ENCODE measurements around the gene LRIG3. TPM values are rescaled to one million over a fixed set of nuclear protein-coding genes. Genes with fewer than 3 reads are reported as not detected.

LRIG3 gene
- total and polyA plus RNA-seq, 5 donors from 2014 or later: not detected

DNA sequence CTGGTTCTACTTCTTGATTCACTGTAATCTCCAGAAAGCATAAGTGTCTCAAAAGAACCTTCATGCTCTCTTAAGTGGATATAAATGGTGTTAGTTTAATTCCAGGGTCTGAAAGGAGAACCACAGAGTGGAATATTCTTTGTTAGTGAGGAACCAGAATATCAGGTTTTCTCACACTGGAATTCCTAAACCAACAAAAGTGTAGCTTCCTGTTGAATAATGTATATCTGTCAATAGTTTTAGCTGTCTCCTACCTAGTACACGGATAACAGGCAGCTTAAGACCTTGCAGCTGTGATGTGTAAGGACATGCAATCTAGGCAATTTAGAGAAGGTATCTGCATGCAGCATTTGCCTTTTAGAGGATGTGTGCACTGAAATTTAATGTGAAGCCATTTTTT, 24.0 kb downstream of the LRIG3 start:
- Mint-ChIP-seq H3K9me3 (peaks cover 0 to 6% (median 1%) of the 10 kb centered on the region in 7 donors), H3K27ac (no peak overlapping the region), H3K36me3 (no peaks in the 10 kb centered on the region), H3K27me3 (no peaks in the 10 kb centered on the region), H3K4me3 (no peak overlapping the region), H3K4me1 (no peaks in the 10 kb centered on the region)
- Histone ChIP-seq H3K36me3 (ENCODE audit: control insufficient read depth, insufficient read depth, low read length) (no peaks in the 10 kb centered on the region), H3K27ac (ENCODE audit: insufficient read depth, low read length, poor library complexity, severe bottlenecking) (no peak overlapping the region), H3K9me3 (ENCODE audit: control insufficient read depth in 2 of 2, low read length in 2 of 2) (no peaks in the 10 kb centered on the region), H3K4me3 (ENCODE audit: low read depth, low read length) (no peak overlapping the region), H3K27me3 (ENCODE audit: control insufficient read depth, insufficient read depth, low read length) (no peaks in the 10 kb centered on the region), H3K4me1 (ENCODE audit: control insufficient read depth, insufficient read depth, low read length, poor library complexity, severe bottlenecking) (no peaks in the 10 kb centered on the region)
- ATAC-seq (ENCODE audit: low read depth in 2 of 2) (no peak), DNase-seq (no peak)

DNA sequence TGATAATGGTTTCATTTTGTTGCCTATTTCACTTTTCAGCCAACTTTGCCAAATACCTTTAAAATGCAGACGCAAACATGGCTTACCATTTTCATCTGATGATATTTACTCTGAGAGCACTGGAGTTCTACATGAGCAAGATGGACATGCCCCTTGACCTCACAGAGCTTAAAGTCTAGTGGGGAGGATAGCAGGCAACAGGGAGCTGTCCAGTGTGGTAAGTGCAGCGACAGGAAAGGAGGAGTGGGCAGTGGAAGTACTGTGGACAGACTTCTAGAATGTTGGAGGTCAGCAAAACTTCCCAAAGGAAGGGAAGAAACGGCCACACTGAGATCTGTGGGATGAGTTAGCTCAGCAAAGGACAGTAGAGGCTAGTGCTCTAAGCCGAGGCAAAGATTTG, 25.3 kb downstream of the LRIG3 start:
- Histone ChIP-seq H3K9me3 (ENCODE audit: control insufficient read depth in 2 of 2, low read length in 2 of 2) (no peaks in the 10 kb centered on the region), H3K27me3 (ENCODE audit: control insufficient read depth, insufficient read depth, low read length) (no peaks in the 10 kb centered on the region), H3K36me3 (ENCODE audit: control insufficient read depth, insufficient read depth, low read length) (no peaks in the 10 kb centered on the region), H3K4me1 (ENCODE audit: control insufficient read depth, insufficient read depth, low read length, poor library complexity, severe bottlenecking) (no peaks in the 10 kb centered on the region), H3K27ac (ENCODE audit: insufficient read depth, low read length, poor library complexity, severe bottlenecking) (no peak overlapping the region), H3K4me3 (ENCODE audit: low read depth, low read length) (no peak overlapping the region)
- H3K4me3 Mint-ChIP-seq: no peak overlapping the region
- ATAC-seq (ENCODE audit: low read depth in 2 of 2) (no peak), DNase-seq (no peak)
- H3K36me3 Mint-ChIP-seq: no peaks in the 10 kb centered on the region
- H3K9me3 Mint-ChIP-seq: peaks cover 0 to 6% (median 1%) of the 10 kb centered on the region in 7 donors
- no peaks in the 10 kb centered on the region for H3K4me1 Mint-ChIP-seq
- H3K27ac Mint-ChIP-seq: no peak overlapping the region
- H3K27me3 Mint-ChIP-seq: no peaks in the 10 kb centered on the region

DNA sequence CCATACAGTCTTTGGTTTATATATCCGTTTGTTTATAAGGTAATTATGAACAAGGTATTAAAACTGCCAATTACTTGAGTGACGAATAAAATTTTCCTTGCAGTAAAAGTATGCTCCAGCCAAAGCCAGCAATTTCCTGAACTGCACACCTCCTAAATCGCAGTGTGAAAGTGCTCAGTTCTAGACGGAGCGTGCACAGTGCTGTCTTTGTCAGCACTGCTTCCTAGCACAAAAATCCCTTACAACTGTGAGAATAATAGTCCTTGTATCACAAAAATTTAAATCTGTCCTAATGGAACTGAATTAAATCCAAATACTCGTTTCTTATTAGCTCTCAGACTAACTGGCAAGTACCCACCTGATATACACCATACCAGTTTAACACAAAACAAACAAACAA, 26.3 kb downstream of the LRIG3 start:
- Mint-ChIP-seq H3K4me3 (no peak overlapping the region), H3K4me1 (no peaks in the 10 kb centered on the region), H3K27me3 (no peaks in the 10 kb centered on the region), H3K9me3 (peaks cover 0 to 6% (median 0%) of the 10 kb centered on the region in 7 donors), H3K27ac (no peak overlapping the region), H3K36me3 (no peaks in the 10 kb centered on the region)
- Histone ChIP-seq H3K4me3 (ENCODE audit: low read depth, low read length) (no peak overlapping the region), H3K27ac (ENCODE audit: insufficient read depth, low read length, poor library complexity, severe bottlenecking) (no peak overlapping the region), H3K9me3 (ENCODE audit: control insufficient read depth in 2 of 2, low read length in 2 of 2) (no peaks in the 10 kb centered on the region), H3K4me1 (ENCODE audit: control insufficient read depth, insufficient read depth, low read length, poor library complexity, severe bottlenecking) (no peaks in the 10 kb centered on the region), H3K27me3 (ENCODE audit: control insufficient read depth, insufficient read depth, low read length) (no peaks in the 10 kb centered on the region), H3K36me3 (ENCODE audit: control insufficient read depth, insufficient read depth, low read length) (no peaks in the 10 kb centered on the region)
- no peak for ATAC-seq (ENCODE audit: low read depth in 2 of 2)
- no peak for DNase-seq

DNA sequence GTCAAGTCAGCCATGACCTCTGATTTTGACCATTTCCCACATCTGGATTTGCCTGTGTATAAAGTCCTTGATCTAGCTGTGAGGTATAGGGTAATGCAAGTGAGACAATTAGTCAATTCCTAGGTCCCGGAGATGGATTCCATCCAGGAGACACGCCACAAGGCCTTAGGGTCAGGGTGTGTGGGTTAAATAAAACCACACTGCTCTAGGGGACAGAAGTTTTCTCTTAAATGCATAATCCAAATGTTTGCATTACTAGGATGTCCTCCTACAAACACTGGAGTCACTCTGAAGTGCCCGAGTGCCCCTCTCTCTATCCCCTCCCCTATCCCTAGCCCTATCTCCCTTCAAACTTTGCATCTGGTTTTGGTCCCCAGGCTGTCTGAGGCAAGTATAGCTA, 26.8 kb downstream of the LRIG3 start:
- Histone ChIP-seq H3K27ac (ENCODE audit: insufficient read depth, low read length, poor library complexity, severe bottlenecking) (no peak overlapping the region), H3K4me1 (ENCODE audit: control insufficient read depth, insufficient read depth, low read length, poor library complexity, severe bottlenecking) (no peaks in the 10 kb centered on the region), H3K9me3 (ENCODE audit: control insufficient read depth in 2 of 2, low read length in 2 of 2) (no peaks in the 10 kb centered on the region), H3K27me3 (ENCODE audit: control insufficient read depth, insufficient read depth, low read length) (no peaks in the 10 kb centered on the region), H3K4me3 (ENCODE audit: low read depth, low read length) (no peak overlapping the region), H3K36me3 (ENCODE audit: control insufficient read depth, insufficient read depth, low read length) (no peaks in the 10 kb centered on the region)
- ATAC-seq (ENCODE audit: low read depth in 2 of 2): no peak
- peaks cover 0 to 6% (median 0%) of the 10 kb centered on the region in 7 donors for H3K9me3 Mint-ChIP-seq
- no peak overlapping the region for H3K27ac Mint-ChIP-seq
- no peaks in the 10 kb centered on the region for H3K27me3 Mint-ChIP-seq
- no peaks in the 10 kb centered on the region for H3K4me1 Mint-ChIP-seq
- no peak for DNase-seq
- H3K36me3 Mint-ChIP-seq: no peaks in the 10 kb centered on the region
- no peak overlapping the region for H3K4me3 Mint-ChIP-seq

DNA sequence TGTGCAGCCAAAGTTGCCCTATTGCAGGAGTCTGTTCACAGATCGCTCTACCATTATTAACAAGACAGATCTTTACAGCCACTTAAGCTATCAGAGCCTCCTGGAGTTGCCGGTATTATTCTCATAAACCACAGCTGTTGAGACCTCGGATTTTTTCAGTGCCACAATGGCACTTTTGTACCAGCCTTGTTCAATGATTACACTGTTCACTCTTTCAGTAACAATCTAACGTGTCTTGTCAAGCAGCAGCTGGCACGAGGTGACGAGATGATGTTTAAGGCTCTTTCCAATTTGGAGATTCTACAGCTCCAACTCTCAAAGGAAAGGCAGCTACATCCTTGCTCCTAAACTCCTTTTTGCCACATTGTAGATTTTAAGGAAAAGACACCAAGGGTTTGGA, 30.7 kb downstream of the LRIG3 start:
- H3K4me1 Mint-ChIP-seq: no peaks in the 10 kb centered on the region
- Histone ChIP-seq H3K27ac (ENCODE audit: insufficient read depth, low read length, poor library complexity, severe bottlenecking) (no peak overlapping the region), H3K4me3 (ENCODE audit: low read depth, low read length) (no peak overlapping the region), H3K36me3 (ENCODE audit: control insufficient read depth, insufficient read depth, low read length) (no peaks in the 10 kb centered on the region), H3K27me3 (ENCODE audit: control insufficient read depth, insufficient read depth, low read length) (no peaks in the 10 kb centered on the region), H3K4me1 (ENCODE audit: control insufficient read depth, insufficient read depth, low read length, poor library complexity, severe bottlenecking) (no peaks in the 10 kb centered on the region), H3K9me3 (ENCODE audit: control insufficient read depth in 2 of 2, low read length in 2 of 2) (no peaks in the 10 kb centered on the region)
- no peak for ATAC-seq (ENCODE audit: low read depth in 2 of 2)
- no peak overlapping the region for H3K27ac Mint-ChIP-seq
- peaks cover 0 to 3% (median 0%) of the 10 kb centered on the region in 7 donors for H3K9me3 Mint-ChIP-seq
- H3K36me3 Mint-ChIP-seq: no peaks in the 10 kb centered on the region
- no peak overlapping the region for H3K4me3 Mint-ChIP-seq
- DNase-seq: no peak
- H3K27me3 Mint-ChIP-seq: no peaks in the 10 kb centered on the region

DNA sequence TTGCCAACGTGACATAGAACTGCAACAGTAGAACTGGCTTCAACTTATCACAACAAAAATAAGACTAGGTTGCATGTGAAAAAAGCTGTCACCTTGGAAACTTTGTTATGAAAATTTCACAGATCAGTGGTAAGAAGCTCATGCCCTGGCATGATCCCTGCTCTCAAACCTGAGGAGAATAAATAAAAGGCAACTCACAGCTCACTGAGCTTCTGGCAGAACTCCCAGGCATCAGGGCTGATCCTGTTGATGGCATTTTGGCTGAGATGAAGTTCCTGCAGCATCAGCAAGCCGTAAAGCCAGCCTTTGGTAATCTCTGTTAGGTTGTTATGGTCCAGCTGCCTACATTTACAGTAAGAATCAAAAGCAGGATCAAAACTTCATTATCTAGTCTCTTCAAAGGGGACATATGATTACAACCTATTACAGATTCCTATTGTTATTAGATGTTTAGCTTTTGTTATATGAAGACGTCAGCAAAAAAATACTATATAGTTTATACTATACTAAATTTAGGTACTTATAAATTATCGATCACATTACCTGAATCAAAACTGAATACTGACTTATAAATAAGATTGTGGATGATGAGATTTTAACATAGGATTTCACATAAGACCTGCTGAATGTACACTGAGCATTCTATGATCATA, 32.0 kb downstream of the LRIG3 start:
- no peaks in the 10 kb centered on the region for H3K4me1 Mint-ChIP-seq
- no peak for DNase-seq
- H3K4me1 ChIP-seq (ENCODE audit: control insufficient read depth, insufficient read depth, low read length, poor library complexity, severe bottlenecking): no peaks in the 10 kb centered on the region
- H3K27me3 Mint-ChIP-seq: no peaks in the 10 kb centered on the region
- H3K4me3 ChIP-seq (ENCODE audit: low read depth, low read length): no peak overlapping the region
- H3K9me3 ChIP-seq (ENCODE audit: control insufficient read depth in 2 of 2, low read length in 2 of 2): no peaks in the 10 kb centered on the region
- no peak overlapping the region for H3K27ac ChIP-seq (ENCODE audit: insufficient read depth, low read length, poor library complexity, severe bottlenecking)
- no peaks in the 10 kb centered on the region for H3K36me3 ChIP-seq (ENCODE audit: control insufficient read depth, insufficient read depth, low read length)
- H3K4me3 Mint-ChIP-seq: no peak overlapping the region
- no peak overlapping the region for H3K27ac Mint-ChIP-seq
- peaks cover 0 to 3% (median 0%) of the 10 kb centered on the region in 7 donors for H3K9me3 Mint-ChIP-seq
- no peaks in the 10 kb centered on the region for H3K27me3 ChIP-seq (ENCODE audit: control insufficient read depth, insufficient read depth, low read length)
- H3K36me3 Mint-ChIP-seq: no peaks in the 10 kb centered on the region
- no peak for ATAC-seq (ENCODE audit: low read depth in 2 of 2)

DNA sequence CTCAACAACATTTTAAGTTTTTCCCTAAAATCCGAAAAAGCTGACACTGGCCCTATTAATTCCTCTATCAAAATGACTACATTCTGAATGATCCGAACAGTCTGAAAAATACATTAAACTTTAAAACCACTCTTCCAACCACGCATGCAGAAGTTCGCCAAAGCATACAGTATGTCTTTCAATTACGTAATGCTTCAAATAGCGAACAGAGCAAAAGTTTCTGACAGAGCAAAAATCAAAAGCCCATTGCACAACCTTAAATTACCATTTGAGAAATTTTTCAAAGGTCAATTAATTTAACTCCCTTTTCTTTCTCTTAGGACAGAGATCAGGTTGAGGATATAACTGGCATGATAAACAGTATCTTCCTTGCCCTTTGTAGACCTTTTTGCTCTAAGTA, 33.2 kb downstream of the LRIG3 start:
- Histone ChIP-seq H3K9me3 (ENCODE audit: control insufficient read depth in 2 of 2, low read length in 2 of 2) (no peaks in the 10 kb centered on the region), H3K36me3 (ENCODE audit: control insufficient read depth, insufficient read depth, low read length) (no peaks in the 10 kb centered on the region), H3K4me1 (ENCODE audit: control insufficient read depth, insufficient read depth, low read length, poor library complexity, severe bottlenecking) (no peaks in the 10 kb centered on the region), H3K4me3 (ENCODE audit: low read depth, low read length) (no peak overlapping the region), H3K27ac (ENCODE audit: insufficient read depth, low read length, poor library complexity, severe bottlenecking) (no peak overlapping the region), H3K27me3 (ENCODE audit: control insufficient read depth, insufficient read depth, low read length) (no peaks in the 10 kb centered on the region)
- H3K4me1 Mint-ChIP-seq: no peaks in the 10 kb centered on the region
- no peaks in the 10 kb centered on the region for H3K27me3 Mint-ChIP-seq
- peaks cover 0 to 3% (median 0%) of the 10 kb centered on the region in 7 donors for H3K9me3 Mint-ChIP-seq
- no peak overlapping the region for H3K27ac Mint-ChIP-seq
- ATAC-seq (ENCODE audit: low read depth in 2 of 2): no peak
- no peaks in the 10 kb centered on the region for H3K36me3 Mint-ChIP-seq
- DNase-seq: no peak
- H3K4me3 Mint-ChIP-seq: no peak overlapping the region

DNA sequence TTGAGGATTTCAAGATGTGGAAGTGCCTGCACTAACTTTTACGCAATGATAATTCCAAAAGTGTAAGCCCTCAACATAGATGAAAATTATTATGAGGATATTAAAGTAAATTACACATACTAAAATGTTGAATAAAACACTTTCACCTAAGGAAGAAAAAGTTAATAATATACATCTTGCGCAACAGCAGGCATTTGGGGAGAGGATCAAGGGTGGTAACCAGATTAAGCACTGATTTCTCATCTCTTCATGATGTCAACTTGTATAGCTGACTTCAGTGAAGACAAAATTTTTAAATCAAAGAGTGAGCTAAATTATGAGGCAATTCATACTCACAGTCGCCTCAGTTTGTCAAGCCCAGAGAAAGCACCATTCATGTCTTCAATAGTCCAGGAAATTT, 33.8 kb downstream of the LRIG3 start:
- Mint-ChIP-seq H3K27me3 (no peaks in the 10 kb centered on the region), H3K27ac (no peak overlapping the region), H3K36me3 (no peaks in the 10 kb centered on the region), H3K4me1 (no peaks in the 10 kb centered on the region), H3K4me3 (no peak overlapping the region), H3K9me3 (peaks cover 0 to 3% (median 0%) of the 10 kb centered on the region in 7 donors)
- no peak for DNase-seq
- no peaks in the 10 kb centered on the region for H3K9me3 ChIP-seq (ENCODE audit: control insufficient read depth in 2 of 2, low read length in 2 of 2)
- H3K4me1 ChIP-seq (ENCODE audit: control insufficient read depth, insufficient read depth, low read length, poor library complexity, severe bottlenecking): no peaks in the 10 kb centered on the region
- no peak overlapping the region for H3K4me3 ChIP-seq (ENCODE audit: low read depth, low read length)
- no peak for ATAC-seq (ENCODE audit: low read depth in 2 of 2)
- H3K27ac ChIP-seq (ENCODE audit: insufficient read depth, low read length, poor library complexity, severe bottlenecking): no peak overlapping the region
- H3K27me3 ChIP-seq (ENCODE audit: control insufficient read depth, insufficient read depth, low read length): no peaks in the 10 kb centered on the region
- no peaks in the 10 kb centered on the region for H3K36me3 ChIP-seq (ENCODE audit: control insufficient read depth, insufficient read depth, low read length)

Measured in CD4-positive, CD25-positive, alpha-beta regulatory T cell (primary cell).